ENCODE results near the gene SLC7A4.

DNA sequence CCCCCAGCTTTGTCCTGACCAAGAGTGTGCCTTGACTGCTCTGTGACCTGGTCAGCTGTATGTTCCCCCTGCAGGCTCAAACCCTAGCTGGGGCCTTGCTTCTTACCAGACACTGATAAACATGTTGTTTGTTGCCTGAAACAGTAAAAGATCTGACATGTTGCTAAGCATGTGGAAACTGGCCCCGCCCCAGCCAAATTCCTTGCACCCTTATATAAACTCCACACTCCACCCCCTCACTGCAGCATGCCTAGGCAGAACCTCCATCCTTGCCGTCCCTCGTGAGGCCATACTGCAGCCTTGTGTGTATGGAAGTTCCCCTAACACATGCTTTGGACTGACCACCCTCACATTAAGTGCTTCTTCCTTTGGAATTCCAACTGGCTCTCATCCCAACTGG is 40.7 kb upstream of the SLC7A4 start:
- TF ChIP-seq, protein P1, sequence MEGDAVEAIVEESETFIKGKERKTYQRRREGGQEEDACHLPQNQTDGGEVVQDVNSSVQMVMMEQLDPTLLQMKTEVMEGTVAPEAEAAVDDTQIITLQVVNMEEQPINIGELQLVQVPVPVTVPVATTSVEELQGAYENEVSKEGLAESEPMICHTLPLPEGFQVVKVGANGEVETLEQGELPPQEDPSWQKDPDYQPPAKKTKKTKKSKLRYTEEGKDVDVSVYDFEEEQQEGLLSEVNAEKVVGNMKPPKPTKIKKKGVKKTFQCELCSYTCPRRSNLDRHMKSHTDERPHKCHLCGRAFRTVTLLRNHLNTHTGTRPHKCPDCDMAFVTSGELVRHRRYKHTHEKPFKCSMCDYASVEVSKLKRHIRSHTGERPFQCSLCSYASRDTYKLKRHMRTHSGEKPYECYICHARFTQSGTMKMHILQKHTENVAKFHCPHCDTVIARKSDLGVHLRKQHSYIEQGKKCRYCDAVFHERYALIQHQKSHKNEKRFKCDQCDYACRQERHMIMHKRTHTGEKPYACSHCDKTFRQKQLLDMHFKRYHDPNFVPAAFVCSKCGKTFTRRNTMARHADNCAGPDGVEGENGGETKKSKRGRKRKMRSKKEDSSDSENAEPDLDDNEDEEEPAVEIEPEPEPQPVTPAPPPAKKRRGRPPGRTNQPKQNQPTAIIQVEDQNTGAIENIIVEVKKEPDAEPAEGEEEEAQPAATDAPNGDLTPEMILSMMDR (IDR thresholded peaks at IDR 0.05) = no peak
- no peak for TF ChIP-seq EZH2 (IDR thresholded peaks at IDR 0.05; ENCODE audit: borderline replicate concordance, insufficient read depth, low read depth, low read length, poor library complexity, severe bottlenecking)

Measured in B cell (primary cell).